ENCODE measurements around the gene NCAPG2.

DNA sequence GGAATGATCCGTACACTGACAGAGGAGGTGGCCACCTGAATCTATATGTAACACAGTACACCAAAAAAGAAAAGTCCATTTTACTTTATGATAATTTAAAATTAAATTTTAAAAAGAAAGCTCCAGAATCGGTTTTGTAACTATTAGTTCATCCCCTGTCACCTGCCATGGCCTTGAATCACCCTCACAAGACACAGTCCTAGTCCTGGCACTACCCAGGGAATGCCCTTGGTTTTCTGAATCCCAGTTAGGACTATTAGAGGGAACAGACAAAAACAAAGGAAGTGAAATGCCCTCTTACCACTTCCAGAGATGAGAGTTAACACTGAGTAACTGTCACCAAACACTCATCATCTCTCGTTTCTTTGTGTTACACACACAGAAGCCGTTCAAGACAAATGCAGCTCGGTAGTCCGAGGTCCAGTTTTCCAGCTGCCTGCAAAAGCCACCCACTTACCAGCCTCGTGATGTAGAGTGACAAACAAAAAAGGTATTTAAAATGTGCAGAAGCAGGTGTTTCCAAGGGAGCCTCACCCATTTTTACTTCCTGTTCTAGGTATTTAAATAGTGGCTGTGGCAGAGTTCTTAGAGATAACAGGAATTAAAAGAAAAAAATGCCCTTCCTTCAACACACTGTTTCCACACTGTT is 123.0 kb downstream of the NCAPG2 start:
- TF ChIP-seq NR1H2 (CRISPR knock-in tag; IDR thresholded peaks at IDR 0.05) (no peak), CTCF (IDR thresholded peaks at IDR 0.05) (no peak)

All from WTC11 (cell line).